ENCODE data around the gene ASB5. TPM values are rescaled to one million over a fixed set of nuclear protein-coding genes. Genes with fewer than 3 reads are reported as not detected.

ASB5 gene, protein sequence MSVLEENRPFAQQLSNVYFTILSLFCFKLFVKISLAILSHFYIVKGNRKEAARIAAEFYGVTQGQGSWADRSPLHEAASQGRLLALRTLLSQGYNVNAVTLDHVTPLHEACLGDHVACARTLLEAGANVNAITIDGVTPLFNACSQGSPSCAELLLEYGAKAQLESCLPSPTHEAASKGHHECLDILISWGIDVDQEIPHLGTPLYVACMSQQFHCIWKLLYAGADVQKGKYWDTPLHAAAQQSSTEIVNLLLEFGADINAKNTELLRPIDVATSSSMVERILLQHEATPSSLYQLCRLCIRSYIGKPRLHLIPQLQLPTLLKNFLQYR
- total RNA-seq, result not detected
- polyA plus RNA-seq, result not detected

DNA sequence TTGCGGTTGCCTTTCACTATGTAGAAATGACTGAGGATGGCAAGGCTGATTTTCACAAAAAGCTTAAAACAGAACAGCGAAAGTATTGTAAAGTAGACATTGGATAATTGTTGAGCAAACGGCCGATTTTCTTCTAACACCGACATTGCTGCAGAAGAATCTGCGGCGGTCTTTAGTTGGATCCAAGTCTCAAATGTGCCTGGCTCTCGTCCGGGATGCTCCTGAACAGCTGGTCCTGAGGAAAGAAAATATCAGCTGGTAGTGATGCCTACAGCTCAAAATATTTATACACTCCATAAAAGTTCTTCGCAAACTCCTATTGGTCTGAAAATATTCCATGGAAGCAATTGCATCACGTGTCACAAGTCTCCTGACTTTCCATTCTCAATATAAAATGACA, at the start of gene ASB5:
ASB5 (minus strand) TSS at position 260 of the 400 bp plus-strand sequence; CDS start at position 146, 114 bp downstream.
- Mint-ChIP-seq H3K4me1 (no peaks in the 10 kb centered on the region), H3K9me3 (peaks cover 0 to 2% (median 0%) of the 10 kb centered on the region in 8 donors), H3K27me3 (peaks cover 3 to 4% of the 10 kb centered on the region in 2 donors), H3K27ac (no peak within 1 kb of the TSS), H3K36me3 (no peaks in the 10 kb centered on the region), H3K4me3 (no peak within 1 kb of the TSS)
- intact Hi-C loops (cut with micrococcal nuclease), result no loop called here
- ChIA-PET CTCF (ENCODE audit: partially characterized antibody) (interaction anchor here (0.7 kb wide), 1 partner anchor 96 kb away, joined by 3 read pairs; no protein-coding TSS in a partner anchor), POLR2A (ENCODE audit: partially characterized antibody) (no interaction called here)
- Histone ChIP-seq H3K36me3 (ENCODE audit: insufficient read depth, low read length) (no peaks in the 10 kb centered on the region), H3K27ac (ENCODE audit: low read depth, low read length) (no peak within 1 kb of the TSS), H3K4me3 (ENCODE audit: low read length in 2 of 2) (no peak within 1 kb of the TSS), H3K9me3 (ENCODE audit: control insufficient read depth in 1 of 2, low read length in 2 of 2) (no peaks in the 10 kb centered on the region), H3K4me1 (ENCODE audit: insufficient read depth, low read length) (no peaks in the 10 kb centered on the region), H3K27me3 (ENCODE audit: insufficient read depth, low read length) (no peaks in the 10 kb centered on the region)
- no peak for DNase-seq

DNA sequence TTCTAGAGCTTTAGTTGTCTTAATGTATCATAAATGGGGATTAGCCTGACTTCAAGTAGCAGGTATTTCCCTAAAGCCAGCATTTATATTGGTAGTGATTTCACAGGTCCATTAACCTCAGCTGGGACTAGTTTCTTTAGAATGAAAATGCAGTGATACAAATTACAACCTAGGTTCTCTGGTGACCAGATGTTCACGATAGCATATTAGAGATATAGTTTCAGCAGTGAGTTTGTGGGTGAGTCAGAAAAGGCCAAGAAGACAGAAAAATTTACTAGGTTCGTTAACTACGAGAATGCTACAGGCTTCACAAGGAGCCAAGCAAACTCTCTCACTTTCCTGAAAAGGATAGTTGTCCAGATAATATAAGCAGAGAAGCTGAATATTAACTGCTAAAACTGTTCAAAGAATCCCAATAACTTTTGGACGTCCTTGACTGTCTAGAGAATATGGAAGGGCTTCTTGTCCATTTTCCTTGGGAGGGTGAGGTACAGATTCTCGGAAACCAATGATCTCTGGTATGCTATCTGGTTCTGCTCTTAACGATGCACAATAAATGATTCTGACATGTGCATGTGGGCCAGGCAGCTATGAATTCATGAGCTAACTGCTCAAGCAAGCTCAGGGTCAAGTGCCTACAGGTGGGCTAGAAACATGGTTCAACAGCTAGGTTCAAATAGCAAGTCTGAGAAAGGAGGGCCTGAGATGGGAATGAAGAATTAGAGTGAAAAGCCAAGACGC, 44.7 kb upstream of the ASB5 start:
- no peaks in the 10 kb centered on the region for H3K27me3 ChIP-seq (ENCODE audit: insufficient read depth, low read length)
- H3K27ac ChIP-seq (ENCODE audit: low read depth, low read length), result no peak overlapping the region
- ChIA-PET POLR2A (ENCODE audit: partially characterized antibody) (interaction anchor here (1.1 kb wide), 1 partner anchor 13 kb away, joined by 3 read pairs; no protein-coding TSS in a partner anchor), CTCF (ENCODE audit: partially characterized antibody) (interaction anchor here (0.7 kb wide), 1 partner anchor 27 kb away, joined by 3 read pairs; no protein-coding TSS in a partner anchor)
- H3K36me3 ChIP-seq (ENCODE audit: insufficient read depth, low read length), result no peaks in the 10 kb centered on the region
- no peak for DNase-seq
- H3K4me3 Mint-ChIP-seq, result no peak overlapping the region
- H3K4me1 Mint-ChIP-seq, result peaks cover 2 to 10% (median 4%) of the 10 kb centered on the region in 4 donors
- H3K27ac Mint-ChIP-seq, result no peak overlapping the region
- peaks cover 2% of the 10 kb centered on the region for H3K4me1 ChIP-seq (ENCODE audit: insufficient read depth, low read length)
- intact Hi-C loops (cut with micrococcal nuclease), result no loop called here
- H3K4me3 ChIP-seq (ENCODE audit: low read length in 2 of 2), result no peak overlapping the region
- no peaks in the 10 kb centered on the region for H3K9me3 ChIP-seq (ENCODE audit: control insufficient read depth in 1 of 2, low read length in 2 of 2)
- H3K36me3 Mint-ChIP-seq, result no peaks in the 10 kb centered on the region
- H3K27me3 Mint-ChIP-seq, result peaks cover 2% of the 10 kb centered on the region in 2 donors
- peaks cover 0 to 2% (median 0%) of the 10 kb centered on the region in 8 donors for H3K9me3 Mint-ChIP-seq

DNA sequence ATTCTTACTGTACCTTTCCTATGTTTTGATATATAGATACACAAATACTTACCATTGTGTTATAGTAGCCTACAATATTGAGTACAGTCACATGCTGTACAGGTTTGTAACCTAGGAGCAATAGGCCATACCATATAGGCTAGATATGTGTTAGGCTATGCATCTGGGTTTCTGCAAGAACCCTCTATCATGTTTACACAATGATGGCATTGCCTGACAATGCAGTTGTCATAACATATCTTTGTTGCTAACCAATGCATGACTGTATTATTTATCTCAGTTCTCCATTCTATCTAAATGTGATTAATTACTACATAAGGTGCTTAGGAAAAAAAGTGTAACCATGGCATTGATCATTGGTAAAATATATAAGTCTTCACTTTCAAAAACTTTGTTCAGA, 40.8 kb upstream of the ASB5 start:
- no peak for DNase-seq
- H3K4me1 Mint-ChIP-seq, result peaks cover 0 to 1% (median 0%) of the 10 kb centered on the region in 4 donors
- Histone ChIP-seq H3K27ac (ENCODE audit: low read depth, low read length) (no peak overlapping the region), H3K9me3 (ENCODE audit: control insufficient read depth in 1 of 2, low read length in 2 of 2) (no peaks in the 10 kb centered on the region), H3K4me3 (ENCODE audit: low read length in 2 of 2) (no peak overlapping the region), H3K27me3 (ENCODE audit: insufficient read depth, low read length) (peaks cover 7% of the 10 kb centered on the region), H3K36me3 (ENCODE audit: insufficient read depth, low read length) (no peaks in the 10 kb centered on the region), H3K4me1 (ENCODE audit: insufficient read depth, low read length) (no peaks in the 10 kb centered on the region)
- ChIA-PET POLR2A (ENCODE audit: partially characterized antibody) (no interaction called here), CTCF (ENCODE audit: partially characterized antibody) (no interaction called here)
- H3K27ac Mint-ChIP-seq, result no peak overlapping the region
- H3K9me3 Mint-ChIP-seq, result peaks cover 0 to 2% (median 0%) of the 10 kb centered on the region in 8 donors
- peaks cover 7 to 16% of the 10 kb centered on the region in 2 donors for H3K27me3 Mint-ChIP-seq
- H3K36me3 Mint-ChIP-seq, result no peaks in the 10 kb centered on the region
- intact Hi-C loops (cut with micrococcal nuclease), result no loop called here
- no peak overlapping the region for H3K4me3 Mint-ChIP-seq

DNA sequence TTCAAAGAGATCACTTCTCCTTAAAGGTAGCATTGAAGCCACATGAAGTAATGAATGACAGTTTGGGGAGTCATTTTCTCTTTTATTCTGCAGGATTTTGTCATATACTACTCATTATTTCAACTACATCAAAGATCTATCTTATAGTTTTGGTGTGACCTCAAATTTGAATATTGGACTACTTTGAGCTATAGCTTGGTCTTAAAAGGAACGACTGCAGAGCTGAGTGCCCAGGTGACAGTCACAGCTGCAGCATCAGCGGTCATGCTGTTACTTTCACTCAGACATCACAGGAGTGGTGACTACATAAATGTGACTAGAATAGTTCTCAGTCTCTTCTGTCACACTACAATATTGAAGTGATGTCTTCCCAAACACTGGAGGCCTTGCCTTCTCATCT, 40.0 kb upstream of the ASB5 start:
- Mint-ChIP-seq H3K27me3 (peaks cover 7 to 23% of the 10 kb centered on the region in 2 donors), H3K4me3 (no peak overlapping the region), H3K4me1 (peaks cover 0 to under 1% (median 0%) of the 10 kb centered on the region in 4 donors), H3K27ac (no peak overlapping the region), H3K9me3 (peaks cover 0 to 2% (median 0%) of the 10 kb centered on the region in 8 donors), H3K36me3 (no peaks in the 10 kb centered on the region)
- DNase-seq, result no peak
- no peak overlapping the region for H3K4me3 ChIP-seq (ENCODE audit: low read length in 2 of 2)
- POLR2A ChIA-PET (ENCODE audit: partially characterized antibody), result no interaction called here
- H3K27ac ChIP-seq (ENCODE audit: low read depth, low read length), result no peak overlapping the region
- H3K27me3 ChIP-seq (ENCODE audit: insufficient read depth, low read length), result peaks cover 7% of the 10 kb centered on the region
- H3K4me1 ChIP-seq (ENCODE audit: insufficient read depth, low read length), result no peaks in the 10 kb centered on the region
- intact Hi-C loops (cut with micrococcal nuclease), result no loop called here
- H3K9me3 ChIP-seq (ENCODE audit: control insufficient read depth in 1 of 2, low read length in 2 of 2), result no peaks in the 10 kb centered on the region
- CTCF ChIA-PET (ENCODE audit: partially characterized antibody), result no interaction called here
- no peaks in the 10 kb centered on the region for H3K36me3 ChIP-seq (ENCODE audit: insufficient read depth, low read length)

DNA sequence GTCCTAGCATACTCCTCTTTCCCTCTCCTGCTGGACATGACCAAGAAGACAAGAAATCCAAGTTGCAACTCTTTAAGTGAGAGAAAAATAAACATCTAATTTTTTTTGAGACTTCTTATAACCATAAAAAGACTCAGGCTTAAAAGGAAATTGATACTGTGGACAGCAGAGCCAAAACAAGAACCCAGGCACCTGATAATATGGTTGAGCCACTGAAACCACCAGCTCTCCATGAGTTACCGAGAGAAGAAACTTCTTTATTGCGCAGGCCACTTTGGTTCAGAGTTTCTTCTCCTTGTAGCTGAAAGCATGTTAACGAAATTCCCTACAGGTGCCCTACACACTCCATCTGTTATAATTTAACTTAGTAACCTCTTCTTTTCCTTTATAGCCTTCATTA, 39.4 kb upstream of the ASB5 start:
- no peaks in the 10 kb centered on the region for H3K36me3 ChIP-seq (ENCODE audit: insufficient read depth, low read length)
- intact Hi-C loops (cut with micrococcal nuclease), result no loop called here
- H3K9me3 ChIP-seq (ENCODE audit: control insufficient read depth in 1 of 2, low read length in 2 of 2), result no peaks in the 10 kb centered on the region
- Mint-ChIP-seq H3K9me3 (peaks cover 0 to 2% (median 0%) of the 10 kb centered on the region in 8 donors), H3K4me1 (no peaks in the 10 kb centered on the region), H3K4me3 (no peak overlapping the region), H3K36me3 (no peaks in the 10 kb centered on the region), H3K27me3 (peaks cover 9 to 24% of the 10 kb centered on the region in 2 donors), H3K27ac (no peak overlapping the region)
- no peak for DNase-seq
- CTCF ChIA-PET (ENCODE audit: partially characterized antibody), result no interaction called here
- no peak overlapping the region for H3K4me3 ChIP-seq (ENCODE audit: low read length in 2 of 2)
- no peaks in the 10 kb centered on the region for H3K4me1 ChIP-seq (ENCODE audit: insufficient read depth, low read length)
- no peak overlapping the region for H3K27ac ChIP-seq (ENCODE audit: low read depth, low read length)
- peaks cover 7% of the 10 kb centered on the region for H3K27me3 ChIP-seq (ENCODE audit: insufficient read depth, low read length)
- POLR2A ChIA-PET (ENCODE audit: partially characterized antibody), result no interaction called here

DNA sequence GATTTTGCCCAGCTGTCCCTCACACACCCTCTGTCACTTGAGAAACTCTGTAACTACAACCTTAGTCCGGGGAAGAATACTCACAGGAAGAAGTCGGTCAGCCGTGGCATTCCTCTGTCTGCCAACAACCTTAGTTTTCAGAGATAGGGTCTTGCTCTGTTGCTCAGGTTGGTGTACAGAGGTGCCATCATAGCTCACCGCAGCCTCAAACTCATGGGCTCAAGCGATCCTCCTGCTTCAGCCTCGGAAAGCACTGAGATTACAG, 38.6 kb upstream of the ASB5 start:
- H3K4me1 ChIP-seq (ENCODE audit: insufficient read depth, low read length), result no peaks in the 10 kb centered on the region
- no peaks in the 10 kb centered on the region for H3K9me3 ChIP-seq (ENCODE audit: control insufficient read depth in 1 of 2, low read length in 2 of 2)
- H3K27me3 ChIP-seq (ENCODE audit: insufficient read depth, low read length), result peaks cover 7% of the 10 kb centered on the region
- H3K27ac ChIP-seq (ENCODE audit: low read depth, low read length), result no peak overlapping the region
- Mint-ChIP-seq H3K4me1 (no peaks in the 10 kb centered on the region), H3K36me3 (no peaks in the 10 kb centered on the region), H3K4me3 (no peak overlapping the region), H3K27ac (no peak overlapping the region), H3K9me3 (peaks cover 0 to 2% (median 0%) of the 10 kb centered on the region in 8 donors), H3K27me3 (peaks cover 14 to 29% of the 10 kb centered on the region in 2 donors)
- no peak overlapping the region for H3K4me3 ChIP-seq (ENCODE audit: low read length in 2 of 2)
- ChIA-PET CTCF (ENCODE audit: partially characterized antibody) (no interaction called here), POLR2A (ENCODE audit: partially characterized antibody) (no interaction called here)
- no peak for DNase-seq
- intact Hi-C loops (cut with micrococcal nuclease), result no loop called here
- no peaks in the 10 kb centered on the region for H3K36me3 ChIP-seq (ENCODE audit: insufficient read depth, low read length)

DNA sequence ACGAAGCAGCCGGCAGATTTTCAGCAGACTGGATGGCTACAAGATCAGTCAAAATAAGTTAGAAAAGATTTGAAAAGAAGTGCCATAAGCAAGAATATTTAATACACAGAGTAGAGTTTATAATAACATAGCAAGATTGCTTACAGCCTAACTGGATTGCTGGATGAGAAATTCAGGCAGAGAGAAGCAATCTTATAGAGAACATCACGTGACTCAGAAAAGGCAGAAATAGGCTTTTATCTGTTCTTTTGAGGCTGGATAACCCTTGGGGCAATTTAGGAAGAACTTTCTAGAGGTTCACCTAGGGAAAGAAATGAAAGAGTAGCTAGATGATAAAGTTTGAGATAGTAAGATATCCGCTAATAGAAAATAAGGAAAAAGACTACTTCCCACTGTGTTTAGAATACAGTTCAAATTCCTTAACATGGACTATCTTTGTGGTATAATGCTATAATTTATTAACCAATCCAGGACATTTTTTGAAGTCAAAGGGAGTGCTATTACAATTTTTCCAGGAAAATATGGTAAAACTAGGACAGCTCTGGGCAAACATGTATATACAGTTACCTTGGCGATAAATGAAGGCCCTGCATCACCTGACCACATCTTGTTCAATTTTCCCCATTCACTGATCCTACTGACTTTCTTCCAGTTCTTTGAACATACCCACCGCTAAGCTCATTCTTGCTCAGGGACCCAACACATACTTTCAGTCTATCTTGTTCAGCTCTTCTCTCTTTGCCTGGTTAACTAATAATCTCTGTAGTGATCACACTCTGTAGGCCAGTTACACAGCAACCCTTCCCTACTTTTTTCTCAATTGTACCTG, 38.0 kb upstream of the ASB5 start:
- CTCF ChIA-PET (ENCODE audit: partially characterized antibody), result interaction anchor here (1.5 kb wide), 1 partner anchor 33 kb away, joined by 4 read pairs; no protein-coding TSS in a partner anchor
- Mint-ChIP-seq H3K4me1 (no peaks in the 10 kb centered on the region), H3K36me3 (no peaks in the 10 kb centered on the region), H3K4me3 (no peak overlapping the region), H3K27ac (no peak overlapping the region), H3K9me3 (peaks cover 0 to 2% (median 0%) of the 10 kb centered on the region in 8 donors), H3K27me3 (peaks cover 14 to 29% of the 10 kb centered on the region in 2 donors)
- H3K36me3 ChIP-seq (ENCODE audit: insufficient read depth, low read length), result no peaks in the 10 kb centered on the region
- peaks cover 7% of the 10 kb centered on the region for H3K27me3 ChIP-seq (ENCODE audit: insufficient read depth, low read length)
- H3K9me3 ChIP-seq (ENCODE audit: control insufficient read depth in 1 of 2, low read length in 2 of 2), result no peaks in the 10 kb centered on the region
- intact Hi-C loops (cut with micrococcal nuclease), result no loop called here
- no peak overlapping the region for H3K27ac ChIP-seq (ENCODE audit: low read depth, low read length)
- POLR2A ChIA-PET (ENCODE audit: partially characterized antibody), result no interaction called here
- no peaks in the 10 kb centered on the region for H3K4me1 ChIP-seq (ENCODE audit: insufficient read depth, low read length)
- DNase-seq, result no peak
- H3K4me3 ChIP-seq (ENCODE audit: low read length in 2 of 2), result no peak overlapping the region

Data from CD4-positive, alpha-beta memory T cell (primary cell).